HCT116 (cell line): Measurements from ENCODE around the gene ASAP2. TPM values are rescaled to one million over a fixed set of nuclear protein-coding genes. Genes with fewer than 3 reads are reported as not detected.
"Not testable (repeated sequence)": the region's sequence is repeated elsewhere in the genome, so short reads cannot be mapped to it uniquely, and the experiment has no call there.

Experiments used
- ATAC-seq: fragments of 200-7000 bp; cut with Tn5 transposase; 2 replicates; pipeline ENCODE4 v1.9.1; 2020; ENCODE audit warnings: mild to moderate bottlenecking, moderate library complexity
- BruUV-seq: library from RNA; stranded (reverse); fragments of 400-500 nt; replicated peaks from 2 replicates; lab custom pipeline; 2021; lab: Mats Ljungman, UMichigan
- CTCF ChIA-PET: fragments of 300-600 bp; sonication (Branson Sonifier 250); formaldehyde crosslinking; loops from one replicate; lab custom pipeline; 2021; ENCODE audit warnings: antibody characterized with exemption; lab: Charles Lee
- POLR2A ChIA-PET: fragments of 300-600, 350-600 bp; sonication (Branson Sonifier 250); formaldehyde crosslinking; loops from one replicate; lab custom pipeline; 2021; ENCODE audit warnings: antibody characterized with exemption; lab: Charles Lee
- RAD21 ChIA-PET, 2 experiments: fragments of 300-600 bp; sonication (Branson Sonifier 250); formaldehyde crosslinking; loops; one replicate each; lab custom pipeline; 2023; ENCODE audit warnings: low total read pairs in 2 of 2; ENCODE audit not compliant: uncharacterized antibody in 2 of 2, unreplicated experiment in 2 of 2, low non-redundant PET in 1 of 2; lab: Charles Lee
- DNase-seq: peaks from one replicate; pipeline ENCODE4 v3.0.0-alpha.2; 2010; ENCODE audit warnings: low read depth, low spot score
- H2AFZ ChIP-seq: fragments of 200-600 bp; shearing (Covaris generic), sonication (generic); 2 replicates; pipeline ENCODE4 v1.6.1; 2017; ENCODE audit warnings: low read depth, mixed run types, mixed read lengths, antibody characterized with exemption, low read length; ENCODE audit not compliant: poor library complexity, severe bottlenecking
- H3K27ac ChIP-seq: 2 replicates; pipeline ENCODE4 v1.5.1; 2012; ENCODE audit warnings: low read depth, low read length
- H3K27me3 ChIP-seq: fragments of 200-600 bp; sonication (generic); 2 replicates; pipeline ENCODE4 v1.6.1; 2016; ENCODE audit warnings: mixed run types, low read length, mixed read lengths; ENCODE audit not compliant: insufficient read depth
- H3K36me3 ChIP-seq, 2 experiments: fragments of 200-500 bp in 1 of 2; fragments of 200-600 bp in 1 of 2; sonication (Bioruptor generic) in 1 of 2; sonication (generic) in 1 of 2; 2 replicates each; pipeline versions ENCODE4 v1.5.1 to v1.6.1; 2014 to 2016; ENCODE audit warnings: low read length in 2 of 2, inconsistent platforms in 1 of 2, mixed read lengths in 1 of 2, mixed run types in 1 of 2; ENCODE audit not compliant: insufficient read depth in 2 of 2, control insufficient read depth in 1 of 2
- H3K4me1 ChIP-seq, 2 experiments: fragments of 200-600 bp in 1 of 2; sonication (generic) in 1 of 2; 2 replicates each; pipeline versions ENCODE4 v1.5.1 to v1.6.1; 2012 to 2017; ENCODE audit warnings: low read length in 2 of 2, inconsistent platforms in 1 of 2, mild to moderate bottlenecking in 1 of 2, mixed read lengths in 1 of 2, mixed run types in 1 of 2, moderate library complexity in 1 of 2; ENCODE audit not compliant: insufficient read depth in 2 of 2, control insufficient read depth in 1 of 2
- H3K4me2 ChIP-seq: fragments of 200-600 bp; sonication (generic); 2 replicates; pipeline ENCODE4 v1.6.1; 2017; ENCODE audit warnings: mixed run types, low read length, mixed read lengths
- H3K4me3 ChIP-seq, 2 experiments: fragments of 200-600 bp in 1 of 2; sonication (generic) in 1 of 2; replicated peaks in 1 of 2; 2 replicates each; pipeline ENCODE4 v1.5.1; 2011 to 2016; ENCODE audit warnings: low read length in 2 of 2, control low read depth in 1 of 2, low read depth in 1 of 2, mild to moderate bottlenecking in 1 of 2, mixed read lengths in 1 of 2, mixed run types in 1 of 2
- H3K79me2 ChIP-seq: fragments of 200-600 bp; sonication (generic); 2 replicates; pipeline ENCODE4 v1.6.1; 2017; ENCODE audit warnings: mild to moderate bottlenecking, mixed run types, low read length, moderate library complexity, mixed read lengths; ENCODE audit not compliant: insufficient read depth
- H3K9ac ChIP-seq: fragments of 200-600 bp; sonication (generic); 2 replicates; pipeline ENCODE4 v1.6.1; 2016; ENCODE audit warnings: low read length, mixed read lengths
- H3K9me2 ChIP-seq: fragments of 200-600 bp; sonication (generic), shearing (Covaris generic); 2 replicates; pipeline ENCODE4 v1.6.1; 2017; ENCODE audit warnings: mixed run types, mild to moderate bottlenecking, moderate library complexity; ENCODE audit not compliant: insufficient read depth
- H3K9me3 ChIP-seq, 2 experiments: fragments of 200-500 bp in 1 of 2; fragments of 200-600 bp in 1 of 2; sonication (Bioruptor generic) in 1 of 2; sonication (generic) in 1 of 2; 2 replicates each; pipeline ENCODE4 v1.6.1; 2014 to 2017; ENCODE audit warnings: low read length in 2 of 2, mixed read lengths in 2 of 2, inconsistent platforms in 1 of 2, low read depth in 1 of 2, mild to moderate bottlenecking in 1 of 2, mixed run types in 1 of 2, moderate library complexity in 1 of 2; ENCODE audit not compliant: control insufficient read depth in 1 of 2, insufficient read depth in 1 of 2
- H4K20me1 ChIP-seq: fragments of 200-600 bp; sonication (generic), shearing (Covaris generic); 2 replicates; pipeline ENCODE4 v1.6.1; 2017; ENCODE audit warnings: mixed run types, mild to moderate bottlenecking, moderate library complexity; ENCODE audit not compliant: insufficient read depth
- ATF3 ChIP-seq: IDR thresholded peaks from 2 replicates; pipeline ENCODE4 v1.6.1; 2012
- CBX3 ChIP-seq: IDR thresholded peaks from 2 replicates; pipeline ENCODE4 v1.6.1; 2012; ENCODE audit warnings: low read depth
- CEBPB ChIP-seq: IDR thresholded peaks from 2 replicates; pipeline ENCODE4 v1.6.1; 2012; ENCODE audit warnings: low read depth
- EGR1 ChIP-seq: IDR thresholded peaks from 2 replicates; pipeline ENCODE4 v1.6.1; 2012; ENCODE audit warnings: low read depth
- ELF1 ChIP-seq: IDR thresholded peaks from 2 replicates; pipeline ENCODE4 v1.6.1; 2012; ENCODE audit warnings: low read depth, borderline replicate concordance
- EZH2phosphoT487 ChIP-seq: fragments of 200-600 bp; IDR thresholded peaks from 2 replicates; pipeline ENCODE4 v1.6.1; 2018; ENCODE audit warnings: antibody characterized with exemption, borderline replicate concordance
- FOSL1 ChIP-seq: IDR thresholded peaks from 2 replicates; pipeline ENCODE4 v1.6.1; 2012; ENCODE audit warnings: low read depth
- JUND ChIP-seq: IDR thresholded peaks from 2 replicates; pipeline ENCODE4 v1.6.1; 2012
- POLR2A ChIP-seq: IDR thresholded peaks from 2 replicates; pipeline ENCODE4 v1.7.0; 2011; ENCODE audit warnings: borderline replicate concordance; ENCODE audit not compliant: insufficient read depth, insufficient read length; ENCODE audit errors: extremely low read depth
- POLR2AphosphoS5 ChIP-seq: IDR thresholded peaks from 2 replicates; pipeline ENCODE4 v1.6.1; 2011; ENCODE audit warnings: mild to moderate bottlenecking, low read depth, low read length, moderate library complexity
- RAD21 ChIP-seq: IDR thresholded peaks from 2 replicates; pipeline ENCODE4 v1.6.1; 2012; ENCODE audit warnings: low read depth, mild to moderate bottlenecking
- SIN3A ChIP-seq: IDR thresholded peaks from 2 replicates; pipeline ENCODE4 v1.6.1; 2012; ENCODE audit warnings: low read depth
- SP1 ChIP-seq: IDR thresholded peaks from 2 replicates; pipeline ENCODE4 v1.6.1; 2012; ENCODE audit warnings: low read depth
- SRF ChIP-seq: IDR thresholded peaks from 2 replicates; pipeline ENCODE4 v1.6.1; 2012; ENCODE audit warnings: low read depth
- TCF7L2 ChIP-seq: IDR thresholded peaks from 2 replicates; pipeline ENCODE4 v1.7.0; 2011; ENCODE audit warnings: borderline replicate concordance, inconsistent platforms; ENCODE audit not compliant: insufficient read depth, insufficient read length; ENCODE audit errors: extremely low read depth
- YY1 ChIP-seq: IDR thresholded peaks from 2 replicates; pipeline ENCODE4 v1.6.1; 2011; ENCODE audit warnings: low read length, low read depth, moderate library complexity, mild to moderate bottlenecking; ENCODE audit not compliant: insufficient replicate concordance; ENCODE audit errors: extremely low read depth
- ZBTB33 ChIP-seq: IDR thresholded peaks from 2 replicates; pipeline ENCODE4 v1.6.1; 2011; ENCODE audit warnings: mild to moderate bottlenecking, low read length, moderate library complexity; ENCODE audit not compliant: insufficient replicate concordance; ENCODE audit errors: extremely low read depth
- ZFX ChIP-seq: fragments of 450-650 bp; IDR thresholded peaks from 2 replicates; pipeline ENCODE4 v1.6.1; 2017
- intact Hi-C: fragments of 100-400 bp; cut with micrococcal nuclease; formaldehyde crosslinking; loops from 2 replicates; pipeline ENCODE4 v1.10.0; 2022
- total RNA-seq: library from RNA; stranded (reverse); gene quantifications from one replicate; pipeline ENCODE4 v1.2.1, GENCODE V29; 2021; ENCODE audit not compliant: unreplicated experiment

ASAP2 gene
- total RNA-seq, 1 experiment from 2014 or later: 16.5 TPM

- no TSS peak for BruUV-seq
Observed at GRCh38 chr2:9266711-9267110, 60.1 kb downstream of the ASAP2 start.

GRCh38 chr2:9267286-9267685 is 60.7 kb downstream of the ASAP2 start:
- H3K27me3 ChIP-seq, BruUV-seq, H3K27ac ChIP-seq, H3K9me2 ChIP-seq, H3K4me1 ChIP-seq, CTCF ChIA-PET, H3K4me2 ChIP-seq, H3K4me3 ChIP-seq, ATAC-seq, H2AFZ ChIP-seq, H3K9ac ChIP-seq, RAD21 ChIA-PET, H3K36me3 ChIP-seq, H4K20me1 ChIP-seq, POLR2A ChIA-PET, H3K9me3 ChIP-seq, DNase-seq, intact Hi-C loops: not testable (repeated sequence)
- peaks cover 16% of the 10 kb centered on the region; the same call in 1 of the 2 replicates for H3K79me2 ChIP-seq

More at GRCh38 chr2:9266711-9267110, 60.1 kb downstream of the ASAP2 start:
- H4K20me1 ChIP-seq: no peaks in the 10 kb centered on the region
- no peaks in the 10 kb centered on the region for H3K9me2 ChIP-seq
- no peak for DNase-seq
- no peak overlapping the region for H3K4me2 ChIP-seq
- H3K9ac ChIP-seq: no peak overlapping the region
- peaks cover 16% of the 10 kb centered on the region; the same call in 1 of the 2 replicates for H3K79me2 ChIP-seq
- no peak overlapping the region for H2AFZ ChIP-seq
- no peaks in the 10 kb centered on the region for H3K36me3 ChIP-seq
- no peaks in the 10 kb centered on the region for H3K27me3 ChIP-seq
- intact Hi-C loops: no loop called here
- H3K4me3 ChIP-seq: no peak overlapping the region
- CTCF ChIA-PET: no interaction called here
- no peak overlapping the region for H3K27ac ChIP-seq
- TF ChIP-seq ATF3: no peak
- no peak for TF ChIP-seq EZH2phosphoT487
- TF ChIP-seq CEBPB: no peak
- no peak for TF ChIP-seq ZFX
- no peak for TF ChIP-seq JUND
- TF ChIP-seq CBX3: no peak
- no peak for TF ChIP-seq ELF1
- no peak for TF ChIP-seq SIN3A
- no peak for TF ChIP-seq POLR2A
- no peak for TF ChIP-seq YY1
- no peak for TF ChIP-seq TCF7L2
- TF ChIP-seq EGR1: no peak
- no peak for TF ChIP-seq RAD21
- no peak for TF ChIP-seq SP1
- no peak for TF ChIP-seq ZBTB33
- no peak for TF ChIP-seq SRF
- TF ChIP-seq POLR2AphosphoS5: no peak
- TF ChIP-seq FOSL1: no peak
- TF ChIP-seq, all 23 proteins: peak for 0
- ATAC-seq: no peak
- no peaks in the 10 kb centered on the region for H3K4me1 ChIP-seq
- H3K9me3 ChIP-seq: no peaks in the 10 kb centered on the region
- ChIA-PET POLR2A (no interaction called here), RAD21 (no interaction called here)
